ENCODE results near the gene QRICH2. TPM values are rescaled to one million over a fixed set of nuclear protein-coding genes. Genes with fewer than 3 reads are reported as not detected.

Gene QRICH2
- total and polyA plus RNA-seq, 9 of the 15 experiments (the other 6 are each of a cell fraction or from before 2014, with no cell fraction given), result 0.03 to 1.6 (median 0.81) TPM

DNA sequence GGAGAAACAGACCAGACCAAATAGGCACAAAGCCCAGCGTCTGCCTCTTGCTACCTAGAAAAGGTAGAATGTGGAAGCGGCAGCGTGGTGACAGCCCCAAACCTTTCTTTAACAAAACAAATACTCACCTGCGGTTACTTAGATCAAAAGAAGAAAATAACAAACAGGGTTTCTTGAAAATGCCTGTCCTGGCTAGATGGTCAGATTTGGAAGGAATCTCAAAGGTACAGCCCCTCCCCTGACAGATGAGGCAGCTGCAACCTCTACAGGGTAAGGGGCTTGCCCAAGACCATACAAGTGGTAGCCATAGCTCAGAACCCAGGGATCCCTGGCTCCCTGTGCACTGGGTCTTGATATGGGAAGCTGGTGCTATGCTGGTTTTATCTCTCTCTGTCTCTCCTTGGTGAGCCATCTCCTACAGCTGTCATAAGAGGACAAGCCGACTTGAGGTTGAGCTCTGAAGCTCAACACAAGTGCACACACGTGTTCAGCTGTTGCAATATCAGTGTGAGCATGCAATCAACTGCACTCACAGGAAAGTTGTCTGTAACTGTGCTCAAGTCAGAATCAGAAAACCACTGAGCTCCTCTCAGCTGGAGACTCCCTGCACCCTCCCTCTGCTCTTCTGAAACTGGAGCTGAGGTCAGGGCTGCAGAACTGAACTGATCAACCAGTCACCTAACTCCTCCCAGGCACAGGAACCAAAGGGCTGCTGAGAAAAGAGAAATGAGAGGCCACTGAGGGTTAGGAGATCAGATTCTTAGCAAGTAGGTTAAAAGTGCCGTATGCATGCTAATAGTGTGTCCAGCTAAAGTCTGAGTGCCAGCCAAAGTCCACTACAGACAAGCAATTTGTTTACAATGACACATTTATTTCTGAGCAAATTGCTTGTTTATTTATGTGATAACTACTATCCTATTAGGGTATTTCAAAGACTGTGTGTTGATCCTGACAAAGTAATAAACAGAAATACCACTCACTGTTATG, 61.7 kb downstream of the QRICH2 start (continued):
- 0 out of 2 replicates have a peak, but pooled peaks have one; percentile 9 for TF ChIP-seq REST (IDR thresholded peaks at IDR 0.05; ENCODE audit: borderline replicate concordance)
- TF ChIP-seq REST (CRISPR knock-in tag; IDR thresholded peaks at IDR 0.05; ENCODE audit: low read depth), result no peak
- TF ChIP-seq TCF7L2 (IDR thresholded peaks at IDR 0.05; ENCODE audit: low read depth, low read length), result no peak
- no peak for TF ChIP-seq ZNF583 (CRISPR knock-in tag; IDR thresholded peaks at IDR 0.05)
- no peak for TF ChIP-seq RBM17 (IDR thresholded peaks at IDR 0.05; ENCODE audit: borderline replicate concordance, low read depth, low read length)
- TF ChIP-seq ZNF764 (CRISPR knock-in tag; IDR thresholded peaks at IDR 0.05; ENCODE audit: low read depth), result no peak
- TF ChIP-seq KDM4B (IDR thresholded peaks at IDR 0.05; ENCODE audit: borderline replicate concordance in 2 of 2, low read depth in 1 of 2), result no peak
- no peak for TF ChIP-seq CHD4 (IDR thresholded peaks at IDR 0.05; ENCODE audit: insufficient read depth, insufficient replicate concordance, low read depth, low read length, poor library complexity, severe bottlenecking)
- TF ChIP-seq MAFG (tag; conservative IDR thresholded peaks at IDR 0.05), result no peak
- peak; percentile 81 for TF ChIP-seq USF1 (CRISPR knock-in tag; IDR thresholded peaks at IDR 0.05)
- TF ChIP-seq OTX1 (CRISPR knock-in tag; IDR thresholded peaks at IDR 0.05), result no peak
- no peak for TF ChIP-seq MXI1 (IDR thresholded peaks at IDR 0.05; ENCODE audit: low read depth, low read length)
- TF ChIP-seq THRA (IDR thresholded peaks at IDR 0.05), result no peak

Data from K562 (cell line).